IPS DF 6.9 (cell line): Measurements from ENCODE around the gene AGTRAP.

Experiments used
- DNase-seq: peaks from one replicate; pipeline ENCODE4 v3.0.0-alpha.2; 2013; ENCODE audit warnings: low read depth, low spot score
- H3K27ac ChIP-seq: one replicate; pipeline ENCODE4 v1.5.1; 2013; ENCODE audit warnings: low read length, control low read depth
- H3K27me3 ChIP-seq: 2 replicates; pipeline ENCODE4 v1.6.1; 2013; ENCODE audit warnings: mild to moderate bottlenecking, low read length; ENCODE audit not compliant: control insufficient read depth, insufficient read depth
- H3K36me3 ChIP-seq: 2 replicates; pipeline ENCODE4 v1.6.1; 2013; ENCODE audit warnings: low read length; ENCODE audit not compliant: control insufficient read depth, insufficient read depth
- H3K4me1 ChIP-seq: 2 replicates; pipeline ENCODE4 v1.6.1; 2013; ENCODE audit warnings: low read length; ENCODE audit not compliant: control insufficient read depth, insufficient read depth
- H3K4me3 ChIP-seq: 2 replicates; pipeline ENCODE4 v1.5.1; 2013; ENCODE audit warnings: mild to moderate bottlenecking, low read length
- H3K9me3 ChIP-seq: 2 replicates; pipeline ENCODE4 v1.6.1; 2013; ENCODE audit warnings: low read length, inconsistent platforms; ENCODE audit not compliant: control insufficient read depth, insufficient read depth
- WGBS: extraction: QIAGEN DNeasy Blood & Tissue Kit; methylation state at CpG from one replicate; pipeline ENCODE4 v1.1.7; 2013; ENCODE audit warnings: mixed read lengths, missing lambda C conversion rate; ENCODE audit not compliant: insufficient read length, insufficient coverage; 5-methylcytosine and 5-hydroxymethylcytosine counted together

The AGTRAP gene

GRCh38 chr1:11722538-11722937, 13.4 kb upstream of the AGTRAP start:
- H3K4me1 ChIP-seq: no peaks in the 10 kb centered on the region; the same call in none of the 2 replicates
- H3K27ac ChIP-seq: no peak overlapping the region
- no CpG with 5 or more reads among the region's 2 CpGs for WGBS
- H3K36me3 ChIP-seq: no peaks in the 10 kb centered on the region
- DNase-seq: no peak
- H3K4me3 ChIP-seq: no peak overlapping the region
- H3K9me3 ChIP-seq: no peaks in the 10 kb centered on the region
- no peaks in the 10 kb centered on the region for H3K27me3 ChIP-seq

GRCh38 chr1:11725616-11726015, 10.3 kb upstream of the AGTRAP start:
- no peak for DNase-seq
- Histone ChIP-seq H3K4me3 (no peak overlapping the region), H3K36me3 (no peaks in the 10 kb centered on the region), H3K27me3 (no peaks in the 10 kb centered on the region), H3K9me3 (no peaks in the 10 kb centered on the region), H3K4me1 (peaks cover 5% of the 10 kb centered on the region), H3K27ac (no peak overlapping the region)
- no CpG with 5 or more reads among the region's 5 CpGs for WGBS

- DNase-seq: no peak
- no peaks in the 10 kb centered on the region for H3K9me3 ChIP-seq
- no peaks in the 10 kb centered on the region for H3K36me3 ChIP-seq
- H3K4me3 ChIP-seq: no peak overlapping the region
- peaks cover 8% of the 10 kb centered on the region for H3K4me1 ChIP-seq
- no CpG with 5 or more reads among the region's 4 CpGs for WGBS
- no peaks in the 10 kb centered on the region for H3K27me3 ChIP-seq
- no peak overlapping the region for H3K27ac ChIP-seq
These were observed 8.8 kb upstream of the AGTRAP start for GRCh38 chr1:11727119-11727518.

GRCh38 chr1:11728126-11728806, 7.7 kb upstream of the AGTRAP start:
- H3K9me3 ChIP-seq: no peaks in the 10 kb centered on the region
- WGBS: no CpG with 5 or more reads among the region's 4 CpGs
- no peak overlapping the region for H3K4me3 ChIP-seq
- peaks cover 8% of the 10 kb centered on the region for H3K4me1 ChIP-seq
- no peaks in the 10 kb centered on the region for H3K27me3 ChIP-seq
- no peak overlapping the region for H3K27ac ChIP-seq
- DNase-seq: no peak
- H3K36me3 ChIP-seq: no peaks in the 10 kb centered on the region

GRCh38 chr1:11729155-11729497, 6.8 kb upstream of the AGTRAP start:
- Histone ChIP-seq H3K36me3 (no peaks in the 10 kb centered on the region), H3K4me1 (peaks cover 8% of the 10 kb centered on the region), H3K9me3 (no peaks in the 10 kb centered on the region), H3K4me3 (no peak overlapping the region), H3K27ac (no peak overlapping the region), H3K27me3 (no peaks in the 10 kb centered on the region)
- no peak for DNase-seq
- no CpG with 5 or more reads among the region's 11 CpGs for WGBS

- no peak overlapping the region for H3K27ac ChIP-seq
- no CpG with 5 or more reads among the region's 26 CpGs for WGBS
- no peaks in the 10 kb centered on the region for H3K36me3 ChIP-seq
- H3K4me3 ChIP-seq: no peak overlapping the region
- no peak for DNase-seq
- no peaks in the 10 kb centered on the region for H3K9me3 ChIP-seq
- no peaks in the 10 kb centered on the region for H3K27me3 ChIP-seq
- H3K4me1 ChIP-seq: peaks cover 8% of the 10 kb centered on the region
These were observed 6.2 kb upstream of the AGTRAP start for GRCh38 chr1:11729498-11730428.

- no peak overlapping the region for H3K27ac ChIP-seq
- H3K27me3 ChIP-seq: no peaks in the 10 kb centered on the region
- H3K9me3 ChIP-seq: no peaks in the 10 kb centered on the region
- no peak overlapping the region for H3K4me3 ChIP-seq
- DNase-seq: no peak
- no peaks in the 10 kb centered on the region for H3K36me3 ChIP-seq
- peaks cover 8% of the 10 kb centered on the region for H3K4me1 ChIP-seq
- no CpG with 5 or more reads among the region's 5 CpGs for WGBS
These were observed 5.5 kb upstream of the AGTRAP start for GRCh38 chr1:11730429-11730891.

GRCh38 chr1:11731691-11732283, 4.1 kb upstream of the AGTRAP start:
- Histone ChIP-seq H3K4me3 (no peak overlapping the region), H3K27ac (no peak overlapping the region)
- no CpG with 5 or more reads among the region's 17 CpGs for WGBS

GRCh38 chr1:11733306-11733705, 2.6 kb upstream of the AGTRAP start:
- H3K36me3 ChIP-seq: no peaks in the 10 kb centered on the region
- no CpG with 5 or more reads among the region's 3 CpGs for WGBS
- no peaks in the 10 kb centered on the region for H3K27me3 ChIP-seq
- peaks cover 8% of the 10 kb centered on the region for H3K4me1 ChIP-seq
- no peaks in the 10 kb centered on the region for H3K9me3 ChIP-seq
- H3K4me3 ChIP-seq: no peak overlapping the region
- DNase-seq: no peak
- H3K27ac ChIP-seq: no peak overlapping the region

More at GRCh38 chr1:11731691-11732283, 4.1 kb upstream of the AGTRAP start:
- H3K9me3 ChIP-seq: no peaks in the 10 kb centered on the region
- no peak for DNase-seq
- no peaks in the 10 kb centered on the region for H3K27me3 ChIP-seq
- peaks cover 8% of the 10 kb centered on the region for H3K4me1 ChIP-seq
- H3K36me3 ChIP-seq: no peaks in the 10 kb centered on the region

GRCh38 chr1:11735531-11735853, 444 bp upstream of the AGTRAP start:
- no peak for DNase-seq
- no peak overlapping the region for H3K27ac ChIP-seq
- no peak overlapping the region; the same call in 1 of the 2 replicates for H3K4me3 ChIP-seq
- WGBS: no CpG with 5 or more reads among the region's 4 CpGs
- peaks cover 3% of the 10 kb centered on the region; the same call in 1 of the 2 replicates for H3K4me1 ChIP-seq
- H3K9me3 ChIP-seq: no peaks in the 10 kb centered on the region
- no peaks in the 10 kb centered on the region for H3K36me3 ChIP-seq
- no peaks in the 10 kb centered on the region for H3K27me3 ChIP-seq
